ENCODE results near the gene NTHL1.
A peak's percentile ranks its signal among the peaks of the same experiment; 100 is the strongest.

Gene NTHL1

GRCh38 chr16:2047330-2048115, at the start of gene NTHL1, which contains the start of gene TSC2:
NTHL1 (minus strand) TSS chr16:2047834; CDS start chr16:2047823, 11 bp downstream.
TSC2 (plus strand) TSS chr16:2047985; CDS start chr16:2048616, 631 bp downstream.
- peak; percentile 97 for DNase-seq (ENCODE audit: low spot score)

- DNase-seq (ENCODE audit: low spot score), result no peak
Observed at GRCh38 chr16:2096853-2097595, 49.4 kb upstream of the NTHL1 start.

GRCh38 chr16:2095918-2096582, 48.4 kb upstream of the NTHL1 start:
- DNase-seq (ENCODE audit: low spot score), result no peak

- DNase-seq (ENCODE audit: low spot score), result peak; percentile 36
Observed at GRCh38 chr16:2095315-2095853, 47.8 kb upstream of the NTHL1 start.

GRCh38 chr16:2093793-2094192, 46.2 kb upstream of the NTHL1 start:
- no peak for DNase-seq (ENCODE audit: low spot score)

- no peak for DNase-seq (ENCODE audit: low spot score)
Observed at GRCh38 chr16:2092866-2093265, 45.2 kb upstream of the NTHL1 start.

GRCh38 chr16:2092256-2092620, 44.6 kb upstream of the NTHL1 start:
- DNase-seq (ENCODE audit: low spot score), result no peak

- DNase-seq (ENCODE audit: low spot score), result no peak
Observed at GRCh38 chr16:2091547-2092255, 44.1 kb upstream of the NTHL1 start.

- no peak for DNase-seq (ENCODE audit: low spot score)
Observed at GRCh38 chr16:2090777-2091546, 43.3 kb upstream of the NTHL1 start.

- no peak for DNase-seq (ENCODE audit: low spot score)
Observed at GRCh38 chr16:2090481-2090776, 42.8 kb upstream of the NTHL1 start.

GRCh38 chr16:2089706-2090480, 42.3 kb upstream of the NTHL1 start:
- no peak for DNase-seq (ENCODE audit: low spot score)

GRCh38 chr16:2088759-2089358, 41.2 kb upstream of the NTHL1 start:
- DNase-seq (ENCODE audit: low spot score), result no peak

- DNase-seq (ENCODE audit: low spot score), result no peak
Observed at GRCh38 chr16:2087748-2088631, 40.4 kb upstream of the NTHL1 start.

GRCh38 chr16:2086812-2087747, 39.4 kb upstream of the NTHL1 start:
- DNase-seq (ENCODE audit: low spot score), result no peak

- no peak for DNase-seq (ENCODE audit: low spot score)
Observed at GRCh38 chr16:2086106-2086742, 38.6 kb upstream of the NTHL1 start.

GRCh38 chr16:2085669-2086068, 38.0 kb upstream of the NTHL1 start:
- DNase-seq (ENCODE audit: low spot score), result no peak

- DNase-seq (ENCODE audit: low spot score), result no peak
Observed at GRCh38 chr16:2084895-2085625, 37.4 kb upstream of the NTHL1 start.
